ENCODE measurements around the gene F2RL3. TPM values are rescaled to one million over a fixed set of nuclear protein-coding genes. Genes with fewer than 3 reads are reported as not detected.

F2RL3 gene
- total and polyA plus RNA-seq, 9 of the 15 experiments (the other 6 are each of a cell fraction or from before 2014, with no cell fraction given): 1.4 to 27.6 (median 11.9) TPM

DNA sequence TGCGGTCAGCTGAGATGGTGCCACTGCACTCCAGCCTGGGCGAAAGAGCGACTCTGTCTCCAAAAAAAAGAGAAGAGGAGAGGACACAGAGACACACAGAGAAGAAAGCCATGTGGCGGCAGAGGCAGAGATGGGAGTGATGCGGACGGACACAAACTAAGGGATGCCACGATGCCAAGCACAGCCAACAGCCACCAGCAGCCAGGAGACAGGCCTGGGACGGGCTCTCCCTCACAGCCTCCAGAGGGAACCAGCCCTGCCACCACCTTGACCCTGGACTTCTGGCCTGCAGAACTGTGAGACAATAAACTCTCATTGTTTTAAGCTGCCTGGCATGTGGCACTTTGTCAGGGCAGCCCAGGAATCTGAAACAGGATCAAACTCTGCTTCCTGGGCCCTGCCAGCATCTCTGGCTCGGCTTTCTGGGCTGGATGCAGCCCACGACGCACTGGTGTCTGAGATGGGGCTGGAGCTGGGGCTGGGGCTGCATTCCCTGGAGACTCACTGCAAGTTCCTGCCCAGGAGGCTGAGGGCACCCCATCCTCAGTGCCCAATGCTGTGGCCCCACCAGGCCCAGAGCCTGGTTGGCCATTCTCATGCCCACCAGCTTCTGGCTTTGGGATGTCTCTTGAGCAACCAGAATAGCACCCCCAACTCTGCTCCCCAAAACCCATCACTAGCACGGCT lies 3.0 kb downstream of the F2RL3 start (continued):
- TF ChIP-seq, protein P1, sequence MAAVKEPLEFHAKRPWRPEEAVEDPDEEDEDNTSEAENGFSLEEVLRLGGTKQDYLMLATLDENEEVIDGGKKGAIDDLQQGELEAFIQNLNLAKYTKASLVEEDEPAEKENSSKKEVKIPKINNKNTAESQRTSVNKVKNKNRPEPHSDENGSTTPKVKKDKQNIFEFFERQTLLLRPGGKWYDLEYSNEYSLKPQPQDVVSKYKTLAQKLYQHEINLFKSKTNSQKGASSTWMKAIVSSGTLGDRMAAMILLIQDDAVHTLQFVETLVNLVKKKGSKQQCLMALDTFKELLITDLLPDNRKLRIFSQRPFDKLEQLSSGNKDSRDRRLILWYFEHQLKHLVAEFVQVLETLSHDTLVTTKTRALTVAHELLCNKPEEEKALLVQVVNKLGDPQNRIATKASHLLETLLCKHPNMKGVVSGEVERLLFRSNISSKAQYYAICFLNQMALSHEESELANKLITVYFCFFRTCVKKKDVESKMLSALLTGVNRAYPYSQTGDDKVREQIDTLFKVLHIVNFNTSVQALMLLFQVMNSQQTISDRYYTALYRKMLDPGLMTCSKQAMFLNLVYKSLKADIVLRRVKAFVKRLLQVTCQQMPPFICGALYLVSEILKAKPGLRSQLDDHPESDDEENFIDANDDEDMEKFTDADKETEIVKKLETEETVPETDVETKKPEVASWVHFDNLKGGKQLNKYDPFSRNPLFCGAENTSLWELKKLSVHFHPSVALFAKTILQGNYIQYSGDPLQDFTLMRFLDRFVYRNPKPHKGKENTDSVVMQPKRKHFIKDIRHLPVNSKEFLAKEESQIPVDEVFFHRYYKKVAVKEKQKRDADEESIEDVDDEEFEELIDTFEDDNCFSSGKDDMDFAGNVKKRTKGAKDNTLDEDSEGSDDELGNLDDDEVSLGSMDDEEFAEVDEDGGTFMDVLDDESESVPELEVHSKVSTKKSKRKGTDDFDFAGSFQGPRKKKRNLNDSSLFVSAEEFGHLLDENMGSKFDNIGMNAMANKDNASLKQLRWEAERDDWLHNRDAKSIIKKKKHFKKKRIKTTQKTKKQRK (IDR thresholded peaks at IDR 0.05; ENCODE audit: borderline replicate concordance, low read depth, low read length): no peak
- no peak for TF ChIP-seq TFAM (CRISPR knock-in tag; conservative IDR thresholded peaks at IDR 0.05)

- no peaks in the 10 kb centered on the region for H3K27me3 ChIP-seq (ENCODE audit: control insufficient read depth in 2 of 2, insufficient read depth in 2 of 2, low read length in 2 of 2)
- no peaks in the 10 kb centered on the region for H3K9me3 ChIP-seq (replicated peaks; ENCODE audit: control insufficient read depth, insufficient read depth, low read depth, low read length)
- no peak for ATAC-seq
- H3K4me3 ChIP-seq: no peak overlapping the region
- H3K79me2 ChIP-seq (ENCODE audit: control insufficient read depth, insufficient read depth, low read length): peaks cover 47% of the 10 kb centered on the region
- ChIA-PET POLR2A (no interaction called here), CTCF (ENCODE audit: low intra/inter-chr PET ratio) (no interaction called here)
- intact Hi-C loops (cut with micrococcal nuclease): no loop called here
- H3K27ac ChIP-seq (ENCODE audit: extremely low read depth, low read depth, low read length): peak overlapping the region; percentile 13; the same call in 2 of the 3 replicates
- H3K36me3 ChIP-seq (ENCODE audit: control insufficient read depth, insufficient read depth, low read length): peaks cover 26% of the 10 kb centered on the region; the same call in 2 of the 3 replicates
- DNase-seq (ENCODE audit: extremely low read depth in 1 of 4, low spot score in 3 of 4): no peak
- no peaks in the 10 kb centered on the region for H4K20me1 ChIP-seq (replicated peaks; ENCODE audit: control insufficient read depth, insufficient read depth, low read length)
- WGBS (ENCODE audit: insufficient coverage, low coverage, missing lambda C conversion rate): 50% methylated on average over 2 of the region's 4 CpGs
- peak; percentile 37 for FAIRE-seq
- H3K9ac ChIP-seq (ENCODE audit: insufficient read depth in 1 of 2, low read depth in 2 of 2, low read length in 2 of 2): peak overlapping the region; percentile 17 to 88
- in situ Hi-C loops (cut with MboI): no loop called here
- peaks cover 46 to 90% of the 10 kb centered on the region in 2 experiments for H3K4me1 ChIP-seq (replicated peaks in 1 of 2; ENCODE audit: control insufficient read depth in 2 of 2, insufficient read depth in 2 of 2, low read length in 2 of 2)
- H3K4me2 ChIP-seq (ENCODE audit: insufficient read depth, low read length): peak overlapping the region; percentile 50; the same call in 1 of the 2 replicates
- BruUV-seq (replicated peaks): no TSS peak
- H3K9me1 ChIP-seq (ENCODE audit: control insufficient read depth, insufficient read depth, low read length): no peaks in the 10 kb centered on the region
- H2AFZ ChIP-seq (ENCODE audit: low read depth, low read length): no peak overlapping the region
- TF ChIP-seq, protein P2, sequence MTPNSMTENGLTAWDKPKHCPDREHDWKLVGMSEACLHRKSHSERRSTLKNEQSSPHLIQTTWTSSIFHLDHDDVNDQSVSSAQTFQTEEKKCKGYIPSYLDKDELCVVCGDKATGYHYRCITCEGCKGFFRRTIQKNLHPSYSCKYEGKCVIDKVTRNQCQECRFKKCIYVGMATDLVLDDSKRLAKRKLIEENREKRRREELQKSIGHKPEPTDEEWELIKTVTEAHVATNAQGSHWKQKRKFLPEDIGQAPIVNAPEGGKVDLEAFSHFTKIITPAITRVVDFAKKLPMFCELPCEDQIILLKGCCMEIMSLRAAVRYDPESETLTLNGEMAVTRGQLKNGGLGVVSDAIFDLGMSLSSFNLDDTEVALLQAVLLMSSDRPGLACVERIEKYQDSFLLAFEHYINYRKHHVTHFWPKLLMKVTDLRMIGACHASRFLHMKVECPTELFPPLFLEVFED (CRISPR knock-in tag; conservative IDR thresholded peaks at IDR 0.05): 0 out of 2 replicates have a peak, but pooled peaks have one; percentile 3
- TF ChIP-seq ILK (tag; IDR thresholded peaks at IDR 0.05; ENCODE audit: borderline replicate concordance, low read depth) (no peak), SUPT5H (IDR thresholded peaks at IDR 0.05) (peak; percentile 52; the same call in 1 of the 2 replicates), TRIM24 (IDR thresholded peaks at IDR 0.05) (no peak), MYNN (IDR thresholded peaks at IDR 0.05) (peak; percentile 24; the same call in 1 of the 2 replicates), MYNN (CRISPR knock-in tag; IDR thresholded peaks at IDR 0.05) (no peak), TAF7 (tag; IDR thresholded peaks at IDR 0.05) (no peak), POLR2A (conservative IDR thresholded peaks at IDR 0.05) (peak; percentile 15; the same call in 1 of the 2 replicates), EP300 (IDR thresholded peaks at IDR 0.05; ENCODE audit: low read length) (no peak)
- TF ChIP-seq, protein P3, sequence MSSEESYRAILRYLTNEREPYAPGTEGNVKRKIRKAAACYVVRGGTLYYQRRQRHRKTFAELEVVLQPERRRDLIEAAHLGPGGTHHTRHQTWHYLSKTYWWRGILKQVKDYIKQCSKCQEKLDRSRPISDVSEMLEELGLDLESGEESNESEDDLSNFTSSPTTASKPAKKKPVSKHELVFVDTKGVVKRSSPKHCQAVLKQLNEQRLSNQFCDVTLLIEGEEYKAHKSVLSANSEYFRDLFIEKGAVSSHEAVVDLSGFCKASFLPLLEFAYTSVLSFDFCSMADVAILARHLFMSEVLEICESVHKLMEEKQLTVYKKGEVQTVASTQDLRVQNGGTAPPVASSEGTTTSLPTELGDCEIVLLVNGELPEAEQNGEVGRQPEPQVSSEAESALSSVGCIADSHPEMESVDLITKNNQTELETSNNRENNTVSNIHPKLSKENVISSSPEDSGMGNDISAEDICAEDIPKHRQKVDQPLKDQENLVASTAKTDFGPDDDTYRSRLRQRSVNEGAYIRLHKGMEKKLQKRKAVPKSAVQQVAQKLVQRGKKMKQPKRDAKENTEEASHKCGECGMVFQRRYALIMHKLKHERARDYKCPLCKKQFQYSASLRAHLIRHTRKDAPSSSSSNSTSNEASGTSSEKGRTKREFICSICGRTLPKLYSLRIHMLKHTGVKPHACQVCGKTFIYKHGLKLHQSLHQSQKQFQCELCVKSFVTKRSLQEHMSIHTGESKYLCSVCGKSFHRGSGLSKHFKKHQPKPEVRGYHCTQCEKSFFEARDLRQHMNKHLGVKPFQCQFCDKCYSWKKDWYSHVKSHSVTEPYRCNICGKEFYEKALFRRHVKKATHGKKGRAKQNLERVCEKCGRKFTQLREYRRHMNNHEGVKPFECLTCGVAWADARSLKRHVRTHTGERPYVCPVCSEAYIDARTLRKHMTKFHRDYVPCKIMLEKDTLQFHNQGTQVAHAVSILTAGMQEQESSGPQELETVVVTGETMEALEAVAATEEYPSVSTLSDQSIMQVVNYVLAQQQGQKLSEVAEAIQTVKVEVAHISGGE (CRISPR knock-in tag; IDR thresholded peaks at IDR 0.05): 0 out of 6 replicates have a peak, but pooled peaks of 1 of the 3 experiments have one; percentile 31
Measured at GRCh38 chr19:16892436-16892835, 3.6 kb downstream of the F2RL3 start.
